Measurements from ENCODE around the gene CARD14.
"Not testable (repeated sequence)": the region's sequence is repeated elsewhere in the genome, so short reads cannot be mapped to it uniquely, and the experiment has no call there.

The CARD14 gene

GRCh38 chr17:80253631-80254395 is 84.0 kb downstream of the CARD14 start:
- no peak for DNase-seq (ENCODE audit: low spot score)

GRCh38 chr17:80254396-80255251 is 84.8 kb downstream of the CARD14 start:
- DNase-seq (ENCODE audit: low spot score): no peak

DNA sequence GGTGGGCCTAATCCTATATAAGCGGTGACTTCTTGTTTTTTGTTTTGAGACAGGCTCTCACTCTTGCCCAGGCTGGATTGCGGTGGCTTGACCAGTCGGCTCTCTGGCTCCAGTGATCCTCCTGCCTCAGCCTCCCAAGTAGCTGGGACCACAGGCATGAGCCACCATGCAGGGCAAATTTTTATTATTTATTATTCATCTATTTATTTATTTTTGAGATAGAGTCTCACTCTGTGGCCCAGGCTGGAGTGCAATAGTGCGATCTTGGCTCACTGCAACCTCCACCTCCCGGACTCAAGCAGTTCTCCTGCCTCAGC is 86.2 kb downstream of the CARD14 start:
- no peak for DNase-seq (ENCODE audit: low spot score)

- DNase-seq (ENCODE audit: low spot score): no peak
Measured at GRCh38 chr17:80257716-80258213, 87.9 kb downstream of the CARD14 start.

- DNase-seq (ENCODE audit: low spot score): not testable (repeated sequence)
Measured at GRCh38 chr17:80258296-80258695, 88.5 kb downstream of the CARD14 start.

Measured in left forelimb (tissue), 1 donor.